SH-SY5Y (cell line): ENCODE results near the gene LIMK2.

Source experiments
- GATA2 ChIP-seq: IDR thresholded peaks from 2 replicates; pipeline ENCODE4 v1.6.1; 2011; ENCODE audit warnings: mild to moderate bottlenecking, low read depth, low read length
- GATA3 ChIP-seq: IDR thresholded peaks from 2 replicates; pipeline ENCODE4 v1.6.1; 2011; ENCODE audit warnings: low read depth, mild to moderate bottlenecking, low read length, moderate library complexity

Gene LIMK2

GRCh38 chr22:31248965-31249958 is 37.2 kb downstream of the LIMK2 start:
- TF ChIP-seq GATA2 (no peak), GATA3 (no peak)

- no peak for TF ChIP-seq GATA3
- TF ChIP-seq GATA2: no peak
Observed at GRCh38 chr22:31250740-31251600, 38.9 kb downstream of the LIMK2 start.

- no peak for TF ChIP-seq GATA3
- TF ChIP-seq GATA2: no peak
Observed at GRCh38 chr22:31253949-31254348, 41.9 kb downstream of the LIMK2 start.

DNA sequence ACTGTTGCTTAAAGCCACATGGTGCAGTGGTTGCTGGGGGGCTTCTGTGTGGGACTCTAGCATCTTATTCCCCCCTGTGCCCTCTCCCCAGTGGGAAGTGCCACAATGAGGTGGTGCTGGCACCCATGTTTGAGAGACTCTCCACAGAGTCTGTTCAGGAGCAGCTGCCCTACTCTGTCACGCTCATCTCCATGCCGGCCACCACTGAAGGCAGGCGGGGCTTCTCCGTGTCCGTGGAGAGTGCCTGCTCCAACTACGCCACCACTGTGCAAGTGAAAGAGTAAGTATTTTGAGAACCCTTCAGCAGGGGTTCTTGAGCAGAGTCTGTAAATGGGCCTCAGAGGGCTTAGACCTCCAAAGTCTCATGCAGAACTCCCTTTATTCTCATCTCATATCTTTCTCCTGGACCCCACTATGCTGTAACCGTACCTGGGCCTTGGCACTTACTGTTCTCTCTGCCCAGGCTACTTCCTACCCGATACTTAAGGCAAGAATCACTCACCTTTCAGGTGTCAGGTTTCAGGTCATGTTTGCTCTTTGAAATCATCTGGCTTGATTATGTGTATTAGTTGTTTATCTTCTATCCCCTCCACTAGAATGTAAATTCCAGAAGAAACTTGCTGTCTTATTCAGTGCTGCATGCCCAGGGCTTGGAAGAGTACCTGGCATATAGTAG is 47.8 kb downstream of the LIMK2 start:
- no peak for TF ChIP-seq GATA2

- TF ChIP-seq GATA2: no peak
- no peak for TF ChIP-seq GATA3
Observed at GRCh38 chr22:31260474-31260856, 48.4 kb downstream of the LIMK2 start.

DNA sequence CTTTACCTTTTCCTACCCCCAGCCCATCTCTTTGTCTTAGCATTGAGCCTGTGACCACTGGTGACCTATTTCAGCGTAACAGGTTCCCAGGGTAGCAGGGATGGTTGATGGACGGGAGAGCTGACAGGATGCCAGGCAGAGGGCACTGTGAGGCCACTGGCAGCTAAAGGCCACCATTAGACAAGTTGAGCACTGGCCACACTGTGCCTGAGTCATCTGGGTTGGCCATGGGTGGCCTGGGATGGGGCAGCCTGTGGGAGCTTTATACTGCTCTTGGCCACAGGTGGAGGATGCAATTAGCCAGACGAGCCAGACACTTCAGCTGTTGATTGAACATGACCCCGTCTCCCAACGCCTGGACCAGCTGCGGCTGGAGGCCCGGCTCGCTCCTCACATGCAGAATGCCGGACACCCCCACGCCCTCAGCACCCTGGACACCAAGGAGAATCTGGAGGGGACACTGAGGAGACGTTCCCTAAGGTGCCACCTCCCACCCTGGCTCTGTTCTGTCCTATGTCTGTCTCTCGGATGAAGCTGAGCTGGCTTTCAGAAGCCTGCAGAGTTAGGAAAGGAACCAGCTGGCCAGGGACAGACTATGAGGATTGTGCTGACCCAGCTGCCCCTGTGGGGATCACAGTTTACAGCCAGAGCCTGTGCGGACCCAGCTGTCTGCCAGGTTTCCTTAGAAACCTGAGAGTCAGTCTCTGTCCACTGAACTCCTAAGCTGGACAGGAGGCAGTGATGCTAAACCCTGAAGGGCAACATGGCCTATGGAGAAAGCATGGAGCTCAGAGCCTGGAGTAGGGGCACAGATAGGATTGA is 50.4 kb downstream of the LIMK2 start:
- no peak for TF ChIP-seq GATA2
- no peak for TF ChIP-seq GATA3

DNA sequence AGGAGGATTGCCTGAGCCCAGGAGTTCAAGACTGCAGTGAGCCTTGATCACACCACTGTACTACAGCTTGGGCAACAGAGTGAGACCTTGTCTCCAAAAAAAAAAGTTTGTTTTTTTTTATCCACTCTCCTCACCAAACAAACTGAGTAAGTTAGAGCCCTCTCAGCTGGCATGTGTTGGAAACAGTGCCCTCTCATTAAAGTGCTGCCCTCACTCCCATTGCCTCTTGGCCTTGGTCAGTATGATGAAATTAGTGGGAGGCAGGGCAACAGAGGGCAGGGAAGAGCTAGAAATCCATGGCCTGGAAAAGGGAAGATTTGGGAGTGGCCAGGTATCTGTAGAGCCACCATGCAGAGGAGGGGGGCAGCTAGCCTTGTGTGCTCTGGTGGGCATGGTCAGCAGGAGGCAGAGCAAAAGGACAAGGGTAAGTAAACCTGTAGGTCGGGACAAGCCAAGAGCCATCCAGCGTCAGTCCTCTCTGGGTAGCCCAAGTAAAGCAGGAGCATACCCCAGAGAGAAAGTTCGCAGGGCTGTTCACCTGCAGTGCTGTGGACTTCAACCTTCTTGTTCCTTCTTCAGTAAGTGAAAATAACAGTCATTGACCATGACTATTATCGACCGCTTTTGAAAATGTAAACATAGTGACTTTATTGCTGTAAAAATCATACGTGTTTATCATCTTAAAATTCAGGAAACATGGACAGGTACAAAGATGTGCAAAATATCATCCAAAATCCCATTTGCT is 52.0 kb downstream of the LIMK2 start:
- TF ChIP-seq GATA3: no peak
- no peak for TF ChIP-seq GATA2

GRCh38 chr22:31268281-31268680 is 56.2 kb downstream of the LIMK2 start:
- TF ChIP-seq GATA3: no peak
- no peak for TF ChIP-seq GATA2

DNA sequence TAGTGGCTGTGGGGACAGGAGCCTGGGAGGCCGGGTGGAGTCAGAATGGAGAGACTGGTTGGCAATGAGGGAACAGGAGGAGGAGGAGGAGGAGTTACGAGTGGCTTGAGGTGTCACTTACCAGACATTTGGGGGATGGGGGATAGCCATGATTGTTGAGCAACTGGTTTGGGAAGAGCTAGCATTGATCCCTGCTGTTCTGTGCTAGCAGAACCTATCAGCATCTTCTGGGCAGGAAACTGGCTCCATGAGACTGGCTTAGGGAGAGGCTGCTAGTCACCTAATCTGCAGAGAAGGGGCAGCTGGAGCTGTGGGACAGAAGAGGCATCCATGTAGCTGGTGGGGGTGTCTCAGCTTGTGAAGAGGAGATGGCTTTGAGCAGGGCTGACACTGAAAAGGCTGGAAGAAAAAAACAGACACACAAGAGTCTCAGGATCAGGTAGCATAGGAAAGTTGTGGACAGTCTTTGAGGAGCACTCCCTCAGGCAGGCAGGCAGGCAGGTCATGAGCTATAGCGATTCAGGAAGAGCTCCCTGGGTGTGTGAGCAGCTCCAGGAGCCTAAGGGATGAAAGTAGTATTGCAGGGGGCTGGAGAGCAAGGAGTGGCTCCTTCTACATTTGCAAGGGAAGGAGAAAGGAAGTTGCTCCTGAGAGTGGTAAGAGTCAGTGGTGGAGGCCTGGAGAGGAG is 57.9 kb downstream of the LIMK2 start:
- TF ChIP-seq GATA3 (no peak), GATA2 (no peak)

- no peak for TF ChIP-seq GATA2
- TF ChIP-seq GATA3: no peak
Observed at GRCh38 chr22:31271026-31271425, 58.9 kb downstream of the LIMK2 start.

DNA sequence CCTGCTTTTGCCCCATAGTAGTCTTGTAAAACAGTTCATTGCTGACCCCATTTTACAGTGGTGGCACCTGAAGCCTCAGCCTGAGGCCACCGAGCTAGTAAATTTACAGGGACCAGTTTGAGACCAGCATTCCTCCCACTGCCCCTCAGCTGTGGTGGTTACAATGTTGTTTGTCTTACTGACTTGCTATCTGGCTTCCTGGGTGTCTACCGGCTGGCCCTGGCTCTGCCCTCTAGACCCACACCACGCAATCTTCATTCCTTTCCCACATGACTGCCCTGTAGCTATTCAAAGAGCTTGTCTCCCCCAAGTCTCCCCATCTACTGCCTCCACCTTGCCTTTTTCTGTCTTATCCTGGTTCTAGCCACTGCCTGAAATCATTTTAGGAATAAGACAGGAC is 59.4 kb downstream of the LIMK2 start:
- TF ChIP-seq GATA2 (no peak), GATA3 (no peak)
